Adrenal gland (tissue), 5 donors: Measurements from ENCODE around the gene PTDSS2.

Experiments used
- CTCF ChIP-seq, 6 experiments: fragments of 450-650 bp in 4 of 6; fragments of 200-600 bp in 2 of 6; sonication (generic) in 1 of 6; IDR thresholded peaks; 1 replicate in 5 of 6; 2 replicates in 1 of 6; pipeline versions ENCODE4 v1.5.1 to v1.8.0; 2016 to 2021; ENCODE audit warnings: antibody characterized with exemption in 6 of 6, mild to moderate bottlenecking in 2 of 6, moderate library complexity in 1 of 6
- POLR2A ChIP-seq, 2 donors: fragments of 450-650 bp; IDR thresholded peaks; one replicate each; pipeline ENCODE4 v1.6.1; 2017; ENCODE audit warnings: antibody characterized with exemption in 2 of 2, mild to moderate bottlenecking in 2 of 2, moderate library complexity in 1 of 2
- donor health status: DM: no; HTN: no; CAD: no.

- TF ChIP-seq CTCF (IDR thresholded peaks at IDR 0.05) (no peak), POLR2A (IDR thresholded peaks at IDR 0.05) (no peak)
Observed at GRCh38 chr11:507727-508515, 57.8 kb downstream of the PTDSS2 start.
